Activated naive CD4-positive, alpha-beta T cell treated with anti-CD3 and anti-CD28 coated beads, Interleukin-2, amount 10 ng/mL, durations not matched to agents 7 days and 5 days (primary cell): Measurements from ENCODE around the gene INTS11.

ENCODE experiments used
- CTCF ChIA-PET: fragments of 350-600 bp; sonication (Branson Sonifier 250); formaldehyde crosslinking; loops from one replicate; lab custom pipeline; 2021; ENCODE audit warnings: antibody characterized with exemption; lab: Charles Lee
- DNase-seq: peaks from one replicate; pipeline ENCODE4 v3.0.0-alpha.2; 2020
- H3K27ac Mint-ChIP-seq: one replicate; pipeline ENCODE4 v1.8.0; 2021; ENCODE audit warnings: mild to moderate bottlenecking, moderate library complexity, mixed read lengths
- H3K27me3 Mint-ChIP-seq: one replicate; pipeline ENCODE4 v1.8.0; 2021; ENCODE audit warnings: mild to moderate bottlenecking, mixed read lengths
- H3K36me3 Mint-ChIP-seq: one replicate; pipeline ENCODE4 v1.8.0; 2021; ENCODE audit warnings: mixed read lengths
- H3K4me1 Mint-ChIP-seq: one replicate; pipeline ENCODE4 v1.8.0; 2021; ENCODE audit warnings: mixed read lengths
- H3K4me3 Mint-ChIP-seq: one replicate; pipeline ENCODE4 v1.8.0; 2021; ENCODE audit warnings: mild to moderate bottlenecking, moderate library complexity, mixed read lengths
- H3K9me3 Mint-ChIP-seq: one replicate; pipeline ENCODE4 v1.8.0; 2021; ENCODE audit warnings: mixed read lengths

Gene INTS11

DNA sequence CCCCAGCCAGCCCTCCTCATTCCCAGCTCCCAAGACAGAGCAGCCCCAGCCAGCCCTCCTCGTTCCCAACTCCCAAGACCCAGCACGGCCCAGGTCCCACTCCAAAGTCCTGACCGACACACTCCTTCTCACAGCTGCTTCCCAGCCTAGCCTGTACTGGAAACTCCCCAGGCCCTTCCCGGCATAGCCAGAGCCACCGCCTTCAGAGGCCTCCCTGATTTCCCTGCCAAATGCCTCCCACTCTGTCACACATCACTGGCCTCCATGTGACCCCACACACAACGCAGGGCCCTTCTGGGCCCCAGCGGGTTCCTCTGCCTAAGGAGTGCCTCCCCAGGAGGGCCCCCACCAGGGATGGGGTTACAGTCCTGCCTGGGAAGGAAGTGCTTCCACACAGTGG is 53.6 kb downstream of the INTS11 start:
- Mint-ChIP-seq H3K9me3 (no peaks in the 10 kb centered on the region), H3K4me3 (peak overlapping the region; percentile 51), H3K4me1 (peaks cover 43% of the 10 kb centered on the region), H3K27ac (peak overlapping the region; percentile 29), H3K27me3 (no peaks in the 10 kb centered on the region), H3K36me3 (peaks cover 40% of the 10 kb centered on the region)
- CTCF ChIA-PET: interaction anchor here (1.1 kb wide), 2 partner anchors 148 to 286 kb away, joined by 3 read pairs; no protein-coding TSS in a partner anchor
- DNase-seq: no peak

DNA sequence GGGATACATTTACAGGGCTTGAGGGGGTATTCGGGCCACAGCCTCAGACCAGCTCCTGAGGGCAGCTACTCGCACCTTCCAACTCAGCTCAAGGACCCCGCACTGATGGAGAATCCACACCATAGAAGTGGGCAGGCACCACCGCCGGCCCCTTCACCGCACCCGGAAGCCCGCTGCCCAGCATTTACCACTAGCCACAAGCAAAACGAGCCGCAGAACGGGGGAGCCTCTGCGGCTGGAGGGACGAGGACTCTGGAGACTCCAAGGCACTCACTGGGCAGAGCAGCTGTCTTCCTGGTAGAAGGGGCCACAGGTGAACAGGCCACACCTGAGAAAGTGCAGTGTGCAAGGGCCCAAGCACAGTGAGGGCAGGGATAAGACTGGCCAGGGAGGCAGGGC is 56.2 kb downstream of the INTS11 start:
- Mint-ChIP-seq H3K27me3 (no peaks in the 10 kb centered on the region), H3K4me1 (peaks cover 35% of the 10 kb centered on the region), H3K9me3 (no peaks in the 10 kb centered on the region), H3K27ac (no peak overlapping the region), H3K36me3 (peaks cover 47% of the 10 kb centered on the region), H3K4me3 (no peak overlapping the region)
- DNase-seq: no peak
- CTCF ChIA-PET: interaction anchor here (1.5 kb wide), 1 partner anchor 146 kb away, joined by 3 read pairs; no protein-coding TSS in a partner anchor

DNA sequence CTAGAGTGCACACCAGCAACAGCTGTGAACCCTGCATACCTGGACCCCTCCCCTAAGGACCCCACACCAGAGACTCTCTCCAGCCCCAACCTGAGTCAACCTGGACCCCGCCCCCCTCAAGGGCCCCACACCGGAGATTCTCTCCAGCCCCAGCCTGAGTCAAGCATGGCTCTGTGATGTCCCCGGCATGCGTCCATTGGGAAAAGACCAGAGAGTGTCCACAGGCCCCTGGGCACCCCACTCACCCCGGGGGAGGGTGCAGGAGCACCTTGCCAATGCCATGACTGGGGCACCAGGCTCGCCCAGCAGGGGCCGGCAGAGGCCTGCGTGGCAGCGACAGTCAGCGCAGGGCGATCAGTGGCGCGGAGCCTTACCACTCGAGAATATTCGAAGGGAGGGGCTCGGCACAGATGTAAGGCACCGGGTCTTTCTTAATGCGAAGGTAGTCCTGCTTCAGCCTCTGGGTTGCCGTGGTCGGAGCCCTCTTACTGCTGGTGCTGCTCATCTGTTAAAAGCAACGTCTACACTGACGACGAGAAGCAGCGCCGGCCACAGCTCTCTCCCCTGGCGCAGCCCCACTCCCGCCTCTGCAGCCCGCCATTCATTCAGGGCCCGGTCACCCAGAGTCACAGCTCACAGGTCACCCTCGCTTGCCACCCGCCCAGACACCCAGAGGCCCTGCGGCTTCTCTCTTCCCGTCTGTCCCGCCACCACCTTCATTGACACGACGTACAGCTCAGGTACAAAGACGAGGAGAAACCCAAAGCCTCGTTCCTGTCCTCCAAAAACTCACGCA is 56.8 kb downstream of the INTS11 start:
- Mint-ChIP-seq H3K4me3 (no peak overlapping the region), H3K36me3 (peaks cover 45% of the 10 kb centered on the region), H3K4me1 (peaks cover 31% of the 10 kb centered on the region), H3K27ac (no peak overlapping the region), H3K27me3 (no peaks in the 10 kb centered on the region), H3K9me3 (no peaks in the 10 kb centered on the region)
- CTCF ChIA-PET: interaction anchor here (1.5 kb wide), 1 partner anchor 145 kb away, joined by 3 read pairs; no protein-coding TSS in a partner anchor
- no peak for DNase-seq

DNA sequence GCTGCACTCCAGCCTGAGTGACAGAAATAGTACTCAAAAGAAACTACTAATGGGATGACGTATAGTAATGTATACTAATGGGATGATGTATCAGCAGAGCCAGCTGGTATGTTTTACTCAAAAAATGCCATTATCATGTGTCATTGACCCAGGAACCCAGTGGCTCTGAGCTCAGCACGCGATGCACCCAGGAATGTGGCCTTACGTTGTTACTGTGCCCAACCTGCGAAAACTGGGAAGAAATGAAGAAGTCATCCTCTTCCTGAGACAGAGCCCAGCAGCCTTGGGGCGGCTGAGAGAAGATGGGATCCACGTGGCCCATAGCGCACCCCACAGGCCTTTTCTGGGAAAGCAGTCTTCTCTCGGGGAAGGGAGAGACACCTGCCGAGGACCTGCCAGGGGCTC is 59.6 kb downstream of the INTS11 start:
- H3K27ac Mint-ChIP-seq: no peak overlapping the region
- CTCF ChIA-PET: interaction anchor here (2.7 kb wide), 1 partner anchor 143 kb away, joined by 17 read pairs; no protein-coding TSS in a partner anchor
- H3K4me3 Mint-ChIP-seq: no peak overlapping the region
- peaks cover 16% of the 10 kb centered on the region for H3K4me1 Mint-ChIP-seq
- no peaks in the 10 kb centered on the region for H3K27me3 Mint-ChIP-seq
- DNase-seq: no peak
- peaks cover 38% of the 10 kb centered on the region for H3K36me3 Mint-ChIP-seq
- H3K9me3 Mint-ChIP-seq: no peaks in the 10 kb centered on the region

DNA sequence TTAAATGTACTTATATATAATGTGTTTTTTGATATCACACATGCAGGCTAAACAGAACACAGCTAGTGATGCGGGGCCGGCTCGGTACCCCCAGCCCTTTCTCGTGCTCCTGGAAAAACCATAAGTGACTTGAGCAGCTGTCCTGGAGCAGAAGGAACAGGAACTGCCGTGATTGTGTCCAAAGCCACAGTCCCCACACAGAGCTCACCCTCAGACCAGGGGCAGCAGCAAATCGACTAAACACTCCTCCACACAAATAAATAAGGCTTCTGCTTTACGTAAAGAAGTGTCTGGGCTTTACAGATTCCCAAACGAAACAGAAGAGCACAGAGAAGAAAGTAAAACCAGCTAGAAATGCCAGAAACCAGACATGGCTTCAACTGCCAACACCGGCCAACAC is 60.4 kb downstream of the INTS11 start:
- Mint-ChIP-seq H3K4me3 (no peak overlapping the region), H3K9me3 (no peaks in the 10 kb centered on the region), H3K36me3 (peaks cover 43% of the 10 kb centered on the region), H3K4me1 (peaks cover 13% of the 10 kb centered on the region), H3K27me3 (no peaks in the 10 kb centered on the region), H3K27ac (no peak overlapping the region)
- DNase-seq: no peak
- CTCF ChIA-PET: interaction anchor here (2.7 kb wide), 1 partner anchor 142 kb away, joined by 17 read pairs; no protein-coding TSS in a partner anchor

DNA sequence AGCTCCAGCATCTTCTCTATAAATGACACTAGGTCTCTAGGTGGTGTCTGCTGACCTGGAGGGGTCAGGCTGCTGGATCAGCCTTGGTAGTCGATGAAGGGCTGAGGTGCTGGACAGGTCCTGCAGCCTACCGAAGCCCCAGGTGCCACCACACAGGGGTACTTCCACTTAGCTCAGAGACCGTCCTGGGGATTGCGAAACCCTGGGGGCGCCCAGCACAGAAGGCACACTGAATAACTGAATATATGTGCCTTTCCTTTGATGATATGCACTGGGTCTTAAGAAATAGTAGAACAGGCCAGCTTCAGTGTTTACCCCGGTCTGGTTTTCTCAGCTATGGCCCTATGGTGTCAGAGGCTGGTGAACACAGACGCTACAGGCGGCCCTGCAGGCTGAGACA is 61.7 kb downstream of the INTS11 start:
- DNase-seq: no peak
- Mint-ChIP-seq H3K27ac (no peak overlapping the region), H3K4me1 (peaks cover 14% of the 10 kb centered on the region), H3K27me3 (no peaks in the 10 kb centered on the region), H3K4me3 (no peak overlapping the region), H3K36me3 (peaks cover 45% of the 10 kb centered on the region), H3K9me3 (no peaks in the 10 kb centered on the region)
- CTCF ChIA-PET: no interaction called here

DNA sequence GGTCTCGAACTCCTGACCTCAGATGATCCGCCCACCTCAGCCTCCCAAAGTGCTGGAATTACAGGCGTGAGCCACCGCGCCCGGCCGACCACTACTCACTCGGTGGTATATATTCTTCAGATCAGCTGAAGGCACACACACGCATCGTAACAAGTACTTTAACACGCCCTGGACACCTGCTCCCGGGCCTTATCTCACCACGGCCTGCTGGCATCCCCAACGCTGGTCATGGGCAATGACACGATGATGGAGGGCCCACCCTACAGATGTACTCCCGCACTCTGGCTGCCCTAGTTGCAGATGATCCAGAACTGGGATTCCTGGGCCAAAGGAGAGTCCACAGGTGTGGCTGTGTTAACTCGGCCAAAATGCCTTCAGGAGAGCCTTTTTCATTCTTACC is 62.4 kb downstream of the INTS11 start:
- peaks cover 44% of the 10 kb centered on the region for H3K36me3 Mint-ChIP-seq
- peaks cover 16% of the 10 kb centered on the region for H3K4me1 Mint-ChIP-seq
- no peaks in the 10 kb centered on the region for H3K27me3 Mint-ChIP-seq
- no peaks in the 10 kb centered on the region for H3K9me3 Mint-ChIP-seq
- DNase-seq: no peak
- CTCF ChIA-PET: interaction anchor here (1.9 kb wide), 1 partner anchor 140 kb away, joined by 9 read pairs; no protein-coding TSS in a partner anchor
- H3K4me3 Mint-ChIP-seq: no peak overlapping the region
- H3K27ac Mint-ChIP-seq: no peak overlapping the region
